HCT116 (cell line): ENCODE measurements around the gene PYDC1.
A peak's percentile ranks its signal among the peaks of the same experiment; 100 is the strongest.

Experiments used
- CEBPB ChIP-seq: IDR thresholded peaks from 2 replicates; pipeline ENCODE4 v1.6.1; 2012; ENCODE audit warnings: low read depth
- CTCF ChIP-seq, 3 experiments: fragments of 200-600 bp in 1 of 3; sonication (generic) in 1 of 3; IDR thresholded peaks in 2 of 3; conservative IDR thresholded peaks in 1 of 3; 2 replicates each; pipeline ENCODE4 v1.5.1; 2012 to 2017; ENCODE audit warnings: low read depth in 2 of 3, low read length in 2 of 3, antibody characterized with exemption in 1 of 3, borderline replicate concordance in 1 of 3, control low read depth in 1 of 3, mild to moderate bottlenecking in 1 of 3, mixed read lengths in 1 of 3, mixed run types in 1 of 3, moderate library complexity in 1 of 3; ENCODE audit not compliant: insufficient read depth in 1 of 3
- JUND ChIP-seq: IDR thresholded peaks from 2 replicates; pipeline ENCODE4 v1.6.1; 2012
- POLR2A ChIP-seq: IDR thresholded peaks from 2 replicates; pipeline ENCODE4 v1.7.0; 2011; ENCODE audit warnings: borderline replicate concordance; ENCODE audit not compliant: insufficient read depth, insufficient read length; ENCODE audit errors: extremely low read depth
- SP1 ChIP-seq: IDR thresholded peaks from 2 replicates; pipeline ENCODE4 v1.6.1; 2012; ENCODE audit warnings: low read depth
- ZBTB33 ChIP-seq: IDR thresholded peaks from 2 replicates; pipeline ENCODE4 v1.6.1; 2011; ENCODE audit warnings: mild to moderate bottlenecking, low read length, moderate library complexity; ENCODE audit not compliant: insufficient replicate concordance; ENCODE audit errors: extremely low read depth

- TF ChIP-seq SP1, result peak; percentile 98
- no peak for TF ChIP-seq CTCF (IDR thresholded peaks at IDR 0.05 in 2 of 3, conservative IDR thresholded peaks at IDR 0.05 in 1 of 3; ENCODE audit: borderline replicate concordance in 1 of 3, insufficient read depth in 1 of 3, low read depth in 2 of 3, low read length in 2 of 3)
- peak; percentile 100 for TF ChIP-seq POLR2A
- TF ChIP-seq CEBPB, result no peak
- TF ChIP-seq ZBTB33, result peak; percentile 76
- peak; percentile 93 for TF ChIP-seq JUND
These were observed 37.0 kb downstream of the PYDC1 start, which contains the start of gene FUS for GRCh38 chr16:31179747-31180459.
